Jurkat, Clone E6-1 (cell line): ENCODE measurements around the gene BCL2L1.

Experiments
- DNase-seq: peaks from one replicate; pipeline ENCODE4 v3.0.0-alpha.2; 2011; ENCODE audit warnings: low read depth, low spot score
- H3K4me3 ChIP-seq: 2 replicates; pipeline ENCODE4 v1.5.1; 2011; ENCODE audit warnings: mild to moderate bottlenecking, low read length, control low read depth, moderate library complexity

Gene BCL2L1

DNA sequence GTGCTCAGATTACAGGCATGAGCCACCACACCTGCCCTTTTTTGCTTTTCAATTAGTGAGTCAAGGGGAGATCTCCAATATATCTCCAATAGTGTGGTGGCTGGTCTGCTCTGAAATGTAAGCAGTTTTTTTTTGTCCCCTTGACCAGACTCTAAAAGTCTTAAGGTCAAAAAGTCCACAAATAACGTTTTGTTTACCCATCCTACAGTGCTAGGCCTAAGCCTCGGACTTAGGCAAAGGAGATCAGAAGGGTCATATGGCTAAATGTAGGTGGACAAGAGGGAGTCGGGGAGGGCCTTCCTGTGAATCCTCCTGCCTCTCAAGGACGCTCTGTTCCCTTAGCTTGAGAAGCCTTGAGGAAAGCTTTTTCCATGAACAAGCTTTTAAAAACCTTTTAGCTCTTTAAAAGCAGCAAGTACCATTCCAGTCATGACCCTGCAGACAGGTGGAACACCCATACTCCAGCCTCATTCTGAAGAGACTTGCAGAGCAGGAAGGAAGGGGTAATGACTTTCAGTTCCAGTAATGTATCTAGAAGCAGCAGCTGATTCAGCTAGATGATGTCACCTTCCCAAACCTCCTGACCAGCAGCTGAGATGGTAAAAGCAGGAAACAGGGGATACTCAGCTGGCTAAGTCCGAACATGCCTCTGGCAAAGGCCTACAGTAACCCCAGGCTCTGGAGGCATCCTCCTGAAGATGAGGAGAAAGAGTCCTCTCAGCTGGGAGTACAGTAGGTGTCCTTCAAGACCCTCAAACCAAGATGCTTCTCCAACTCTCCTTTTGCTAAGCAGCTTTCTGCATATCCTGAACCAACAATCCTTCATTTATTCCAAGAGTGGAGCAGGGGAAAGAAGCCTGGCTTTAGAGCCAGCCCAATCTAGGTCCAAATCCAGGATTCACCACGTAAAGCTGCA, 23.6 kb downstream of the BCL2L1 start:
- no peak for DNase-seq
- no peak overlapping the region for H3K4me3 ChIP-seq

DNA sequence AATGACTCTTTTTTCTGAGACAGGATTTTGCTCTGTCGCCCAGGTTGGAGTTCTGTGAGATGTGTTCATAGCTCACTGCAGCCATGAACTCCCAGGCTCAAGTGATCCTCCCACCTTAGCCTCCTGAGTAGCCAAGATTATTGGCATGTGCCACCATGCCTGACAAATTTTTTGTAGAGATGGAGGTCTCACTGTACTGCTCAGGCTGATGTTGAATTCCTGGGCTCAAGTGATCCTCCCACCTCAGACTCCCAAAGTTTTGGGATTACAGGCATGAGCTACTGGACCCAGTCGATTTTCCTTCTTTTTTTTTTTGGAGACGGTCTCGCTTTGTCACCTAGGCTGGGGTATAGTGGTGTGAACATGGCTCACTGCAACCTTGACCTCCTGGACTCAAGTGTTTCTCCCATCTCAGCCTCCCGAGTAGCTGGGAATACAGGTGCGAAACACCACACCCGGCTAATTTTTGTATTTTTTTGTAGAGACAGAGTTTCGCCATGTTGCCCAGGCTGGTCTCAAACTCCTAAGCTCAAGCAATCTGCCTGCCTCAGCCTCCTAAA, 24.3 kb downstream of the BCL2L1 start:
- H3K4me3 ChIP-seq: no peak overlapping the region
- DNase-seq: no peak

DNA sequence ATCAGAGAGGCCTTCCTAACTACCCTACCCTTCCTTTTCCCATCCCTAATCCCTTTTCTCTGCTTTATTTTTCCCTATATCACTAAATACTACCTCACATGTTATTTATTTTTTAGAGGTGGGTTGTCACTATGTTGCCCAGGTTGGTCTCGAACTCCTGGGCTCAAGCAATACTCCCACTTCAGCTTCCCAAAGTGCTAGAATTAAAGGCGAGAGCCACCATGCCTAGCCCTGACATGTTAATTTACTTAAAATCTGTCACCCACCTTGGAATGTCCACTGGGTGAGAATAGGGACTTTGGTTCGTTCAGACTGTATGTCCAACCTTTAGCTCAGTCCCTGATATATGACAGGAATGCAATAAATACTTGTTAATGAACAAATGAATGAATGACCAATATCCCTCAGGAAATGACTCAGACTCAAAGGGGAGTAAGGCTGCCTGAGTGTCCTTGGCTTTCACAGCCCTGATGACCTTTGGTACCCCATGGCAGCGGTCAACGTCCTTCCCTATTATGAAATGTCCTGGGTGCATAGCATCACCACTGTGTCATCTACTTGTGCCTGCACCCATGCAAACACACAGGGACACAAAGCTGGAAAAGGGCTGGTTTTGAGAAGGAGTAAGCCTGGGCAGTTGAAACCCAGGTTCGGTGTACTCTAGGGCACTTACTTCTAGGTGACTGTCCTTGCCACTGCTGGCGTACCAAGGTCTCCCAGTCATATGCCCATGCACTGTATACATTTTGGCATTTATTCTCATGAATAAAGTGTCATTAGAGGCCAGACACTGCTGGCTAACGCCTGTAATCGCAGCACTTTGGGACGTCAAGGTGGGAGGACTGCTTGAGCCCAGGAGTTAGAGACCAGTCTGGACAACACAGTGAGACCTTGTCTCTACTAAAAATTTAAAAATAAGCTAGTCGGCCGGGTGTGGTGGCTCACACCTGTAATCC, 26.5 kb downstream of the BCL2L1 start:
- H3K4me3 ChIP-seq: no peak overlapping the region
- no peak for DNase-seq

DNA sequence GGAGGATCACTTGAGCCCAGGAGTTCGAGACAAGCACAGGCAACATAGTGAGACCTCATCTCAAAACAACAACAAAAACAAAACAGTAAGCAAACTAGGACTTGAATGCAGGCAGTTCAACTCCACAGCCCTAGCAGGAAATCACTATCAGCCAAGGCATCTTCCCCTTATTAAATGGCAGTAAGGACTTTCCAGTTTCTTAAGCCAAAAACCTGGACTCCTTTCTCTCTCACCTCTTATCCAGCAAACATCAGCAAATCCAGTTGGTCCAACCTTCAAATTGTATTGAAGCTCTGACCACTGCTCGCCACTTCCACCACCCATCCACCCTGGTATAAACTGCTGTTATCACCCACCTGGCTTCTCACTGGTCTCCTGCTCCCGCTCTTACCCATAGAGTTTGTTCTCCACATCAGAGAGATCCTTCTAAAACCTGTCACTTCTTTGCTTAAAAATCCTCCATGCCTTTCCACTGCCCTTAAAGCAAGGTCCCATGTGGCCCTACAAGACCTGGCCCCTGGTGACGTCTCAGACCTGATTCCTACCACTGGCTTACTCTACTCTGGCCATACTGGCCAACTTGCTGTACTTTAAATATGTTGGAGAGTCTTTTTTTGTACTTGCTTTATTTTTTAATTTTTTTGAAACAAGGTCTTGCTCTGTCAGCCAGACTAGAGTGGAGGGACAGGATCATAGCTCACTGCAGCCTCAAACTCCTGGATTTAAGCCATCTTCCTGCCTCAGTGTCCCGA, 27.6 kb downstream of the BCL2L1 start:
- H3K4me3 ChIP-seq: no peak overlapping the region
- DNase-seq: no peak

DNA sequence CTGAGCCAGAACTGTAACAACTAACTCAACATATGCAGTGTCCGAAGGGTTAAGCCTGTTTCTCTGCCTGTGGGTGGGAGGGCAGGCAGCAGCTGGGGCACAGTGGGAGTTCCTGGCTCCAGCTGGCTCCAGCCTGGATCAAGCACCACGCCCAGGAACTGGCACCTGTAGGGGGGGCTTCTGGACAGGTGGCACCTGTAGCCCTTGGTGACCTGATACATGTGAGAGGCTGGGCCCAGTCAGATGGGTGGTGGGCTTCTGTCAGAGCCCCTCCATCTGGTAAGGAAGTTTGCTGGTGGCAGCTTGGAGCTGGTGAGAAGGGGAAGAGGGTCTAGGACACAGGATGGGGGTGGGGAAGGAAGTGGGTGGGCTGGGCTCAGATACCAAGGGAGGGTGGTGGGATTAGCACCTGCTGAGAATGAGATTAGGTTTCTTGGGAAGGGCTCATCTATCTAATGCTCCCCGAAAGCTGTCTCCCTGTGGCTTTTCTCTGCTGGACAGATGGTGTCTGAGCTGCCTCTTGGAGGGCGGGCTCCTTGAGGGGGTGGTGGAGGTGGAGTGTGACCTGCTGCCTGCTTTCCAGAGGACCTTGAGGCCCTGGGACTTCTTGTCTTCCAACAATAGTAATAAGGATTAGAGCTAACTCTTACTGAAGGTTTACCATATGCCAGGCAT, 28.5 kb downstream of the BCL2L1 start:
- no peak for DNase-seq
- no peak overlapping the region for H3K4me3 ChIP-seq

DNA sequence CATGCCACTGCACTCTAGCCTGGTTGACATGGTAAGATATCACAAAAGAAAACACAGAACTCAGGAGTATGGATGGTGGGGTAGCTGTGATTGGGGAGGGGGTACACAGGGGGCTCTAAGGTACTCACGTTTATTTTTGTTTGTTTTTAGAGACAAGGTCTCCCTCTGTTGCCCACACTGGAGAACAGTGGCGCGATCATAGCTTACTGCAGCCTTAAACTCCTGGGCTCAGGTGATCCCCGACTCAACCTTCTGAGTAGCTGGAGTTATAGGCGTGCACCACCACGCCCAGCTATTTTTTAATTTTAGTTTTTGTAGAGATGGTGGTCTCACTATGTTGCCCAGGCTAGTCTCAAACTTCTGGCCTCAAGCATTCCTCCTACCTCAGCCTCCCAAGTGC, 29.3 kb downstream of the BCL2L1 start:
- no peak for DNase-seq
- no peak overlapping the region for H3K4me3 ChIP-seq

DNA sequence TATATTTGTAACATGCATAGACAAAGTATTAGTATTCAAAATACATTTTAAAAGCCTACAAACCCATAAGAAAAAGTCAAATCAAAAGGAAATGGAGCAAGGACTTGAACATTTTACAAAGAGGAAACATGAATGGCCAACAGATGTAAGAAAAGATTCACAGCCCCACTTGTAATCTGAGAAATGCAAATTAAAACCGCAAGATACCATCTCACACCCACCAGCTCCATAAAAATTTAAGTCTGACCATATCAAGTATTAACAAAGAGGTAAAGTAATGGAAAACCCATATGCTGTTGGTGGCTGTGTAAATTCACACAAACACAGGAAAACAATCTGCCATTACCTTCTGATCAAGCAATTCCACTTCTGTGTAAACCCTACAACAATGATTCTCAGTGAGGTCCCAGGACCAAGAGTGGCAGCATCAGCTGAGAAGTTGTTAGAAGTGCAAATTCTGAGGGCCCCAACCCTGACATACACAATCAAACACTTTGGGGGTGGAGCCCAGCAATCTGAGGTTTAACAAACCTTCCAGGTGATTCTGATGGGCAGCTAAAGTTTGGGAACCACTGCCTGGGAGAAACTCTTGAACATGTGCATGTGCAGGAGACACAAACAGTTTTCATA, 30.9 kb downstream of the BCL2L1 start:
- no peak for DNase-seq
- no peak overlapping the region for H3K4me3 ChIP-seq

DNA sequence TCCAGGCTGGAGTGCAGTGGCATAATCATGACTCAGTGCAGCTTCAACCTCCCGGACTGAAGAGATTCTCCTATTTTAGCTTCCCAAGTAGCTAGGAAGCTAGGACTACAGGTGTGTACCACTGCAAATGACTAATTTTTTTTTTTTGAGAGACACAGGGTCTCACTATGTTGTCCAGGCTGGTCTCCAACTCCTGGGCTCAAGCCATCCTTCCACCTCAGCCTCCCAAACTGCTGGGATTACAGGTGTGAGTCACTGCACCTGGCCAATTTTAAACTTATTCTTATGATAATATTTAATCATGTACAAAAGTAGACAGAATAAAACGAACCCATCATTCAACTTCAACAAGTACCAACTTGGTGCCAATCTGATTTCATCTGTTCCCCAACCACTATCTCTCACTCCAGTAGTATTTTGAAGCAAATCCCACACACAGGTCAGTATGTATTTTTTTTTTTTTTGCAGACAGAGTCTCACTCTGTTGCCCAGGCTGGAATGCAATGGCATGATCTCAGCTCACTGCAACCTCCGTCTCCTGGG, 32.5 kb downstream of the BCL2L1 start:
- no peak overlapping the region for H3K4me3 ChIP-seq
- no peak for DNase-seq

DNA sequence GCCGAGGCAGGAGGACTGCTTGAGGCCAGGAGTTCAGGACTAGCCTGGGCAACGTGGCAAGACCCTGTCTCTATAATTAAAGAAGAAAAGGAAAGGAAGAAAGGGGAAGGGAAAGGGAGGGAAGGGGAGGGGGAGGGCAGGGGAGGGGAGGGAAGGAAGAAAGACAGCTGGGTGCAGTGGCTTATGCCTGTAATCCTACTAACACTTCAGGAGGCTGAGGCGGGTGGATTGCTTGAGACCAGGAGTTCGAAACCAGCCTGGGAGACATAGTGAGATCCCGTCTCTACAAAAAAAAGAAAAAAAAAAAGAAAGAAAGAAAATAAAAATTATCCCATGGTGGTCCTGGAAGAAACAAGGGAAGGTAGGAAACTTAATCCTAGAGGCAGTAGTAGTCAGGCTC, 33.5 kb downstream of the BCL2L1 start:
- no peak for DNase-seq
- H3K4me3 ChIP-seq: no peak overlapping the region

DNA sequence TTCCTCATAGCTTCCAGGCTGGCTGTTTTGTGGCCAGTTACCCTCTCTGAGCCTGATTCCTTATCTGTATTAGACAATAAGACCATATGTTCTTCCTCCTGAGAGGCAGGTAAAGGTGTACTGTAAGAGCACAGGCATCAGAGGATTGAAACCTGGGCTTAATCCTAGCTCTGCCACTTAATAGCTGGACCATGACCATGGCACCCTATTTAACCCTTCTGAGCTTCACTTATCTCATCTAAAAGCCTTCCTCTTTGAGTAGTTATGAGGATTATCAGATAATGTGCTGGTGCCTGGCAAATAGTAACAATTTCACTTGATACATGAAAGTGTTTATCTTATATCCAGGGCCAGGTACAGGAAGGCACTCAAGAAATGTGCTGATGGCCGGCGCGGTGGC, 34.9 kb downstream of the BCL2L1 start:
- H3K4me3 ChIP-seq: no peak overlapping the region
- DNase-seq: no peak

DNA sequence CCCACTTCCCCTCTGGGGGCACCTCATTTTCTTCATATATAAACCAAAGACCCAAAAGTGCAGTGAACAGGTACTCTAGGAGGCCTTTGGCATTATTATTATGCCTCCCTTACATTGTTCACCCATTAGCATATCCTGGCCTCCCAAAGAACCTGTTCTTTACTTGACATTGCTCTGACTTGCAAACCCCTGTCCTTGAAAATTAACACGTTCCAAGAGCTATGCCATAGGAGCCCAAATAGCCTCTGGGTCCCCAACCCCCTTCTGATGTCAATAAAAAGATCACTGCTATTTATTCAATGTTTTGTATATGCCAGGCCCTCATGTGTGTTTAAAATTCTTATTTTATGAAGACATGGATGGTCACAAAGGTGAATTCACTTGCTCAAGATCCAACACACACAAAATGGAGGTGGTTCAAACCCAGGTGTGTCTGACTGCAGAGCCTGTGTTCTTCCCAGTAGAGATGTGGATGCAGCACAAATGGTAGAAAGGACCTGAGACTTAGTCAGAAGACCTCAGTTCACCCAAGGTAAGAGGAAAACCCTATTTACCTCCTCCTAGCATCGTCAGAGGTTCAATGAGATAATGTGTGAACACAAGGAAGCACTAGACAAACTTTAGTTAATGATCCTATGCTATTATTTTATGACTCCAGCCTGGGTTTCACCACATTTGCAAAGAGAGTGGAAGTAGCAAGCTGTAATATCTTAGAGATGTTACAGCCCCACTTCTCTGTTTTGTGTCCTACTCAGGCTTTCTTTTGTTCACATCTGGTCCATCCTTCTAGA, 36.6 kb downstream of the BCL2L1 start:
- DNase-seq: no peak
- H3K4me3 ChIP-seq: no peak overlapping the region

DNA sequence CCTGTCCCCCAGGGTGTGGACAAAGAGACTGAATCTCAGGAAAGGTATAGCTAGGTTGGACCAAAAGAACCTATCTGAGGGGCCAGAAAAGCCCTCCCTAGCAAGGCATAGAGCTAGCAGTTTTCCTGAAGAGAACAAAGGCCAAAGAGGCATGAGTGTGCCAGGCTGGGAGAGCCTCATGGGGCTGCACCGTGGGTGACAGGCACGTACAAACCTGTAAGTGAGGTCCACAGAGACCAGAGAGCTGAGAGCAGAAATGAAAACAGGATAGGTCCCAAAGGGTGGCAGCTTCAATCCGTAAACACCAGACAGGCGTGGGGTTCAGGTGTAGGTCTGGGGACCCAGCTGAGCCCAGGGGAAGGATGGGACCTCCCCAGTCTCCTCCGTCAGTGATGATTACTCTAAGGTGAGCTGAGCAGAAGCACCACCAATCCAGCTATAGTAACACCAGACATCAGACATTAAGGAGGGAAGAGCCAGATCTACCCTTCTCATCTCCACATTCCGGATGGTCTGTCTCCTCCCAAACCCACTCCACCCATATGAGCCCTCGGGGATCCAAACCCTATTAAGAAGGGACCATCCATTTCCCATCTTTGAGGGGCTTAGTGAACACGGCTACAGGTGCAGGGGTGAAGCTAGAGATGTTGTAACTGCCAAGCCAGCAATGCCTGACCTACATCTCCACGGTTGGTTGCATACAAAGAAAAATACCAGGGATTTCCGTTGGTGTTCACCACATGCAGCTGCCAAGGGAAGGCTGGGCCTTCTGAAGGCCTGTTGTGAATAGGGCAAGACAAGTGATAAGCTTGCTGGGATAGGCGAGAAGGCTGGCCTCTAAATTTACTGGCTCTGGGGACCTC, 38.3 kb downstream of the BCL2L1 start:
- peak; percentile 99 for DNase-seq
- peak overlapping the region; percentile 53 for H3K4me3 ChIP-seq

DNA sequence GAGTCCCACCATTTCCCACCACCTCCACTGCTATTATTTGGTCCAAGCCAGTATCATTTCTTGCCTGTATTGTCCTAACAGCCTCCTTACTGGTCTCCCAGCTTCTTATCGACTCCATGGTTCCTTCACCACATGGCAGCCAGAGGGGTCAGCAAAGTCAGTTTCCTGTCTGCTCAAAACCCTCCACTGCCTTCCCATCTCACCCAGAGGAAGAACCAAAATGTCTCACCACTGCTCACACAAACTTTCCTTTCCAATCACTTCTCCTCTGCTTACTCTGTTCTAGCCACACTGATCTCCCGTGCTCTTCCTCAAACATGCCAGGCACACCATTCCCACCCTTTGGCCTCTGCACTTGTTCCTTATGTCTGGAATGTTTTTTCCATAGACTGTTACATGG, 39.7 kb downstream of the BCL2L1 start:
- no peak overlapping the region for H3K4me3 ChIP-seq
- no peak for DNase-seq

DNA sequence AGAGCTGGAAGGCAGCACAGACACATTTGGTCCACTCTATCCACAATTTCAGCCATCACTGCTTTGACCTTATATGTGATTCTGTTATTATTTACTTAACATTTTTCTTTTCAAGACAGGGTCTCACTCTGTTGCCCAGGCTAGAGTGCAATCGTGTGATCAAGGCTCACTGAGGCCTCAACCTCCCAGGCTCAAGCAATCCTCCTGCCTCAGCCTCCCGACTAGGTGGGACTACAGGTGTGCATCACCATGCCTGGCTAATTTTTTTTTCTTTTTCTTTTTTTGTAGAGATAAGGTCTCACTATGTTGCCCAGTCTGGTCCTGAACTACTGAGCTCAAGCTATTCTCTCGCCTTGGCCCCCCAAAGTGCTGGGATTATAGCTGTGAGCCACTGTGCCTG, 40.3 kb downstream of the BCL2L1 start:
- DNase-seq: no peak
- no peak overlapping the region for H3K4me3 ChIP-seq

DNA sequence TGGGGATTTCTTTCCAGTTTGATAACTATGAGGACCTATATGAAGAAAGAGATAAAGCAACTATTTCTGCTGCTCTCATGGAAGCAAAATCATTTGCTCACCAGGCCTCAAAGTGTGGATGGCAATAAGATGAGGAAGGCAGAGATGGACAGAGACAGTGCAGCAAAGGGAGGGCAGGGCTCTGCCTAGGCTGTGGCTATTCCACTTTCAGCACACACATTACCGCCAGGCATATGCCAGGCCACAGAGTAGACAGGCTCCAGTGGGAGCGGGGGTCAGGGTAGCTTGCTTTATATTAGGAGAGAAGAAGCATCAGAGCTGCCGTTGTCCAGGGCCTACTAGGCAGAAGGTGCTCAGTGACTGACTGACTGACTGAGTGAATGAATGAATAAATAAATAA, 40.9 kb downstream of the BCL2L1 start:
- H3K4me3 ChIP-seq: no peak overlapping the region

DNA sequence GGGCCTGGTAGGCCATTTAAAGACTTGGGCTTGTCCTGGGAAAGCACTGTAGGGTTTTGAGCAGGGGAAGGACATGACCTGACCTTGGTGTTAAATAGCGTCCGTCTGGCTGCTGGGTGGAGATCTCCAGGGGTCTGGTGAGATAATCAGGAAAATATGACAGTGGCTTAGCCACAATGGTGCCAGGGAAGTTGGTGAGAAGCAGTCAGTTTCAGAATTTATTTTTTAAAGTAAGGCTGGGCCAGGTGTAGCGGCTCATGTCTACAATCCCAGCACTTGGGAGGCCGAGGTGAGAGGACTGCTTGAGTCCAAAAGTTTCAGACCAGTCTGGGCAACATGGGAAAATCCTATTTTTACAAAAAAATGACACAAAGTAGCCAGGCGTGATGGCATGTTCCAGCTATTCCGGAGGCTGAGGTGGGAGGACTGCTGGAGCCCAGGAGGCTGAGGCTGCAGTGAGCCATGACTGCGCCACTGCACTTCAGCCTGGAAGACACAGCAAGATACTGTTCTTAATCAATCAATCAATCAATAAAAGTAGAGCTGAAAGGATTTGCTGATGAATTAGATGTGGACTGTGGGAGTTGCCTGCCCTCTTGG, 41.4 kb downstream of the BCL2L1 start:
- no peak overlapping the region for H3K4me3 ChIP-seq
- DNase-seq: no peak

More for the DNA sequence above, 40.9 kb downstream of the BCL2L1 start:
- DNase-seq: no peak
